PC-3 (cell line): ENCODE measurements around the gene BMPR1A. TPM values are rescaled to one million over a fixed set of nuclear protein-coding genes. Genes with fewer than 3 reads are reported as not detected.

Source experiments
- ATAC-seq: fragments of 200-7000 bp; cut with Tn5 transposase; 2 replicates; pipeline ENCODE4 v1.9.1; 2020; ENCODE audit warnings: mild to moderate bottlenecking, moderate library complexity
- BruUV-seq: library from RNA; stranded (reverse); fragments of 400-500 nt; replicated peaks from 2 replicates; lab custom pipeline; 2021; lab: Mats Ljungman, UMichigan
- CTCF ChIA-PET: fragments of 300-600 bp; sonication (Branson Sonifier 250); formaldehyde crosslinking; loops from one replicate; lab custom pipeline; 2022; ENCODE audit warnings: antibody characterized with exemption; lab: Charles Lee
- POLR2A ChIA-PET: fragments of 300-600 bp; sonication (Branson Sonifier 250); formaldehyde crosslinking; loops from one replicate; lab custom pipeline; 2022; ENCODE audit warnings: antibody characterized with exemption; ENCODE audit not compliant: unreplicated experiment; lab: Charles Lee
- DNase-seq: peaks from one replicate; pipeline ENCODE4 v3.0.0-alpha.2; 2015
- H2AFZ ChIP-seq: fragments of 300-600 bp; sonication (generic); 2 replicates; pipeline ENCODE4 v1.6.0; 2016; ENCODE audit warnings: antibody characterized with exemption, low read length
- H3F3A ChIP-seq: fragments of 300-600 bp; sonication (generic); one replicate; pipeline ENCODE4 v1.6.0; 2017; ENCODE audit warnings: antibody characterized with exemption, low read length, control low read depth, mild to moderate bottlenecking; ENCODE audit not compliant: unreplicated experiment
- H3K27ac ChIP-seq: fragments of 300-600 bp; sonication (generic); 2 replicates; pipeline ENCODE4 v1.5.1; 2016; ENCODE audit warnings: mild to moderate bottlenecking, low read length
- H3K27me3 ChIP-seq: fragments of 300-600 bp; sonication (generic); 2 replicates; pipeline ENCODE4 v1.6.1; 2016; ENCODE audit warnings: low read length, mixed read lengths
- H3K36me3 ChIP-seq: fragments of 300-600 bp; sonication (generic); 2 replicates; pipeline ENCODE4 v1.6.1; 2016; ENCODE audit warnings: low read depth, mixed run types, low read length, mixed read lengths
- H3K4me1 ChIP-seq: fragments of 300-600 bp; sonication (generic); 2 replicates; pipeline ENCODE4 v1.5.1; 2016; ENCODE audit warnings: low read length; ENCODE audit not compliant: insufficient read depth
- H3K4me2 ChIP-seq: fragments of 300-600 bp; sonication (generic); 2 replicates; pipeline ENCODE4 v1.6.0; 2016; ENCODE audit warnings: low read length
- H3K4me3 ChIP-seq: fragments of 300-600 bp; sonication (generic); 2 replicates; pipeline ENCODE4 v1.5.1; 2016; ENCODE audit warnings: mild to moderate bottlenecking, low read length, mixed read lengths
- H3K79me2 ChIP-seq: fragments of 300-600 bp; sonication (generic); 2 replicates; pipeline ENCODE4 v1.6.1; 2017; ENCODE audit warnings: low read length, mixed read lengths
- H3K9ac ChIP-seq: fragments of 300-600 bp; sonication (generic); 2 replicates; pipeline ENCODE4 v1.6.0; 2016; ENCODE audit warnings: mild to moderate bottlenecking, low read length
- H3K9me2 ChIP-seq: fragments of 300-600 bp; sonication (generic); replicated peaks from 2 replicates; pipeline ENCODE4 v1.6.1; 2016; ENCODE audit warnings: mixed run types, low read length, mixed read lengths
- H3K9me3 ChIP-seq: fragments of 300-600 bp; sonication (generic); 2 replicates; pipeline ENCODE4 v1.6.1; 2016; ENCODE audit warnings: low read length, mixed read lengths
- H4K20me1 ChIP-seq: fragments of 300-600 bp; sonication (generic); 2 replicates; pipeline ENCODE4 v1.6.1; 2016; ENCODE audit warnings: low read length, mixed read lengths
- EZH2 ChIP-seq: fragments of 300-600 bp; sonication (generic); IDR thresholded peaks from one replicate; pipeline ENCODE4 v1.6.1; 2017; ENCODE audit warnings: antibody characterized with exemption, mild to moderate bottlenecking, low read length; ENCODE audit not compliant: unreplicated experiment
- EZH2phosphoT487 ChIP-seq: fragments of 300-600 bp; sonication (generic); IDR thresholded peaks from 2 replicates; pipeline ENCODE4 v1.6.1; 2018; ENCODE audit warnings: mild to moderate bottlenecking, antibody characterized with exemption, low read length, borderline replicate concordance
- intact Hi-C: fragments of 100-400 bp; cut with micrococcal nuclease; formaldehyde crosslinking; loops from 2 replicates; pipeline ENCODE4 v1.9.0; 2023
- total RNA-seq: library from RNA; depleted of rRNA; stranded (reverse); fragments of >200 nt; gene quantifications from 2 replicates; pipeline ENCODE4 v1.2.3, GENCODE V29; 2014
- TF ChIP-seq, protein P1 (sequence below): fragments of 300-600 bp; sonication (generic); conservative IDR thresholded peaks from 2 replicates; pipeline ENCODE4 v1.5.1; 2017; ENCODE audit warnings: antibody characterized with exemption, low read depth, mild to moderate bottlenecking, low read length

Gene BMPR1A
- total RNA-seq, 1 experiment from 2014 or later, result 14.5 TPM

DNA sequence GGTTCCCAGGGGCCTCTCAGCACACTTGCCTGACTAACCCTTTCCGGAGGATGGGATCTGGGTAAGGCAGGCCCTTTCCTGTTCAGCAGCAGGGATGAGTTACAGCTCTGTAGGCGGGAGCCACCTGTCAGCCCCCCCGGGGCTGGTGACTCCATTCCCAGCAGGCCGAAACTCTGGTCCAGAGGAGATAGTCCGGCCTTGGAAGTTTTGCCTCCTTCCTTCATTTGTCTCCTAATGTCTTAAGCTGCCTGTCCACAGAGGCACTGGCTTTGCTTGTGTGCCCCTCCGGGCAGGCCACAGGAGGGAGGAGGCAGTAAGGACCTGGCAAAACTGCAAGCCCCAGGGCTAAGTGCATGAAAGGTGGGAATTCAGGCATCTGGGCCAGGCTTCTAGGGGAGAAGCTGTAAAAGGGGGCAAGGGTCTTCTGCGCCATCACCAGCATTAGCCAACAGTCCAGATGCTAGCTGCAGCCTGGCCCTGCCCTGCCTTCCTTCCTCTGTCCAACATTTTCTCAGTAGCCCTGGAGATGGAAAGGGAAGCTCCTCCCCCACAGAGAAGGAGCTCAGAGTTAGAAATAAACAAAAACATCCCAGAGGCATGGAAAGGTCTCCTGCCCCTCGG lies 213.1 kb downstream of the BMPR1A start:
- POLR2A ChIA-PET, result interaction anchor here (0.6 kb wide), 1 partner anchor 212 kb away, joined by 5 read pairs; no protein-coding TSS in a partner anchor
- H2AFZ ChIP-seq, result no peak overlapping the region

DNA sequence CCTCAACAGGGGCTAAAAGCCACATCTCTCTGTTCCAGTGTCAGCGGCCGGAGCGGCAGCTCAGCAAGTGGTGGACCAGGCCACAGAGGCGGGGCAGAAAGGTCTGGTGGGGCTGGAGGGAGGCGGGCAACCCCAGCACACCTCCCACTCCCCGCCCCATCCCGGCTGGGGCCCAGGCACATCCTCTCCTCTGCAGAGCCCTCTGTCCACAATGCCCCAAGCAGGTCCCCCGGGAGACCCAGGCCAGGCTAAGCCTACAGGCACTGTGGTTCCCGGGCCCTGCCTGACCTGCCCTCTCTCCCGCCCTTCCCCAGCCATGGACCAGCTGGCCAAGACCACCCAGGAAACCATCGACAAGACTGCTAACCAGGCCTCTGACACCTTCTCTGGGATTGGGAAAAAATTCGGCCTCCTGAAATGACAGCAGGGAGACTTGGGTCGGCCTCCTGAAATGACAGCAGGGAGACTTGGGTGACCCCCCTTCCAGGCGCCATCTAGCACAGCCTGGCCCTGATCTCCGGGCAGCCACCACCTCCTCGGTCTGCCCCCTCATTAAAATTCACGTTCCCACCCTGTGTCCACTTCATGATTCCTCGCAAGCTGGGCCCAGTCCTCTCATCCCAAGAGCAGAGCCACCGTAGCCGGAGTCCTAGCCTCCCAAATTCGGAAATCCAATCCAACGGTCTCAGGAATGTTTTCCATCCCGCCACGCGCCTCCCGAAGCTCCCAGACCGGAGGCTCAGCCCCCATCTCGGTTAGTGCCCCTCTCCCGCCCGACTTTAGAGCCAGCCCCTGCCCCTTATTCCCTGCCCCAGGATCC lies 214.0 kb downstream of the BMPR1A start:
- ChIA-PET CTCF (interaction anchor here (0.6 to 1.0 kb wide), 2 partner anchors 84 to 108 kb away, joined by 3 read pairs; no protein-coding TSS in a partner anchor), POLR2A (interaction anchor here (0.8 to 1.2 kb wide), 2 partner anchors 114 to 125 kb away, joined by 3 to 4 read pairs; no protein-coding TSS in a partner anchor)
- Histone ChIP-seq H3K9me3 (no peaks in the 10 kb centered on the region), H3K4me1 (peaks cover 64% of the 10 kb centered on the region), H3K27me3 (no peaks in the 10 kb centered on the region), H3K27ac (peak overlapping the region; percentile 94), H3K9ac (peak overlapping the region; percentile 92), H4K20me1 (peaks cover 5% of the 10 kb centered on the region; the same call in 1 of the 2 replicates), H3K79me2 (peaks cover 32% of the 10 kb centered on the region), H3K9me2 (no peaks in the 10 kb centered on the region), H2AFZ (no peak overlapping the region), H3K36me3 (no peaks in the 10 kb centered on the region), H3K4me3 (peak overlapping the region; percentile 71), H3K4me2 (peak overlapping the region; percentile 90), H3F3A (no peaks in the 10 kb centered on the region)
- TSS peak; percentile 67 for BruUV-seq
- TF ChIP-seq, protein P1, sequence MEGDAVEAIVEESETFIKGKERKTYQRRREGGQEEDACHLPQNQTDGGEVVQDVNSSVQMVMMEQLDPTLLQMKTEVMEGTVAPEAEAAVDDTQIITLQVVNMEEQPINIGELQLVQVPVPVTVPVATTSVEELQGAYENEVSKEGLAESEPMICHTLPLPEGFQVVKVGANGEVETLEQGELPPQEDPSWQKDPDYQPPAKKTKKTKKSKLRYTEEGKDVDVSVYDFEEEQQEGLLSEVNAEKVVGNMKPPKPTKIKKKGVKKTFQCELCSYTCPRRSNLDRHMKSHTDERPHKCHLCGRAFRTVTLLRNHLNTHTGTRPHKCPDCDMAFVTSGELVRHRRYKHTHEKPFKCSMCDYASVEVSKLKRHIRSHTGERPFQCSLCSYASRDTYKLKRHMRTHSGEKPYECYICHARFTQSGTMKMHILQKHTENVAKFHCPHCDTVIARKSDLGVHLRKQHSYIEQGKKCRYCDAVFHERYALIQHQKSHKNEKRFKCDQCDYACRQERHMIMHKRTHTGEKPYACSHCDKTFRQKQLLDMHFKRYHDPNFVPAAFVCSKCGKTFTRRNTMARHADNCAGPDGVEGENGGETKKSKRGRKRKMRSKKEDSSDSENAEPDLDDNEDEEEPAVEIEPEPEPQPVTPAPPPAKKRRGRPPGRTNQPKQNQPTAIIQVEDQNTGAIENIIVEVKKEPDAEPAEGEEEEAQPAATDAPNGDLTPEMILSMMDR, result no peak
- no peak for TF ChIP-seq EZH2phosphoT487
- no peak for TF ChIP-seq EZH2
- intact Hi-C loops, result no loop called here
- ATAC-seq (peak; percentile 30), DNase-seq (peak; percentile 44)

More for the DNA sequence above, 213.1 kb downstream of the BMPR1A start:
- Histone ChIP-seq H4K20me1 (peaks cover 5% of the 10 kb centered on the region; the same call in 1 of the 2 replicates), H3K27ac (peak overlapping the region; percentile 94), H3K4me3 (peak overlapping the region; percentile 71), H3K36me3 (no peaks in the 10 kb centered on the region), H3K79me2 (peaks cover 32% of the 10 kb centered on the region), H3K9me2 (no peaks in the 10 kb centered on the region), H3F3A (no peaks in the 10 kb centered on the region), H3K27me3 (no peaks in the 10 kb centered on the region), H3K9ac (peak overlapping the region; percentile 92), H3K4me1 (peaks cover 59% of the 10 kb centered on the region), H3K4me2 (peak overlapping the region; percentile 90), H3K9me3 (no peaks in the 10 kb centered on the region)
- TSS peak; percentile 35 for BruUV-seq
- intact Hi-C loops, result no loop called here
- peak; percentile 65 for DNase-seq
- TF ChIP-seq EZH2phosphoT487 (no peak), EZH2 (no peak)
- TF ChIP-seq, protein P1, result no peak
- CTCF ChIA-PET, result interaction anchor here (0.7 to 1.0 kb wide), 2 partner anchors 9 to 85 kb away, joined by 3 to 5 read pairs; no protein-coding TSS in a partner anchor
- 0 out of 2 replicates have a peak, but pooled peaks have one; percentile 3 for ATAC-seq
